Inflammatory macrophage treated with lipopolysaccharide for 4 hours (primary cell): ENCODE measurements around the gene STARD3NL.
"Not testable (repeated sequence)": the region's sequence is repeated elsewhere in the genome, so short reads cannot be mapped to it uniquely, and the experiment has no call there.

Experiments
- DNase-seq: peaks from one replicate; pipeline ENCODE4 v3.0.0-alpha.2; 2020

The STARD3NL gene, protein sequence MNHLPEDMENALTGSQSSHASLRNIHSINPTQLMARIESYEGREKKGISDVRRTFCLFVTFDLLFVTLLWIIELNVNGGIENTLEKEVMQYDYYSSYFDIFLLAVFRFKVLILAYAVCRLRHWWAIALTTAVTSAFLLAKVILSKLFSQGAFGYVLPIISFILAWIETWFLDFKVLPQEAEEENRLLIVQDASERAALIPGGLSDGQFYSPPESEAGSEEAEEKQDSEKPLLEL

DNA sequence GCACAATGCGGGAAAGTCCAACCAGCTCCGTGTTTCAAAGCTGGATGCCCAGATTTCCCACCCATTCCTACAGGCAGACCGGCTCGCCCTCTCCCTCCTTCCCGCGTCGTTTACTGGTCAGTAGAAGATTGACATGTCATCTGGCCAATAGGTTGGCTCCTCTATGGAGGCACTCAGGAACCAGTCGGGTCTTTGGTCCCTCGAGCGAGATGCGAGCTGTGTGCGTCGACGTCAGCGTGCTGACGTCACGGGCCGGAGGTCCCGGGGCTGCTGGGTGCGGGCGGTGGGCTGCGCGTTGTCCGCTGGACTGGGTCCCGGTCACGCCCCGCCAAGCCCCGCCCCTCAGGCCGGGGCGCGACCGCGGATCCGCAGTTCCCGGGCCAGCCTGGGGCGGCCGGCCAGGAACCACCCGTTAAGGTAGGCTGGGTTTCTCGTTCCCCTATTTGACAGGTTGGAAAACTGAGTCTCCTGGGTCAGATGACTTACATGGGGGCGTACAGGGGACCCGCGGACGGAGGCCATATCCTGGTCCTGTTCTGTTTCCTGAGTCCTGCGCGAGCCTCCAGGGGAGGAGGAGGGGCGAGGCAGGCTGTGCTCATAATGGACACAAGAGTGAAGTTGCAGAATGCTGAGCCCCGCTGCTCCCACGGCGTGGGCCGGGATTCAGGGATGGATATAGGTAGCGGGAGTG, at the start of gene STARD3NL:
Gene STARD3NL, plus strand, starts transcription at position 242 of the 691 bp plus-strand sequence. CDS start 29,260 bp downstream, outside the sequence.
- peak; percentile 100 for DNase-seq

- no peak for DNase-seq
These were observed 48.9 kb upstream of the STARD3NL start for GRCh38 chr7:38129162-38129561.

GRCh38 chr7:38129579-38129978, 48.5 kb upstream of the STARD3NL start:
- no peak for DNase-seq

GRCh38 chr7:38138171-38138570, 39.9 kb upstream of the STARD3NL start:
- DNase-seq, result no peak

- no peak for DNase-seq
These were observed 36.9 kb upstream of the STARD3NL start for GRCh38 chr7:38141187-38141586.

GRCh38 chr7:38142736-38143135, 35.3 kb upstream of the STARD3NL start:
- DNase-seq, result no peak

DNA sequence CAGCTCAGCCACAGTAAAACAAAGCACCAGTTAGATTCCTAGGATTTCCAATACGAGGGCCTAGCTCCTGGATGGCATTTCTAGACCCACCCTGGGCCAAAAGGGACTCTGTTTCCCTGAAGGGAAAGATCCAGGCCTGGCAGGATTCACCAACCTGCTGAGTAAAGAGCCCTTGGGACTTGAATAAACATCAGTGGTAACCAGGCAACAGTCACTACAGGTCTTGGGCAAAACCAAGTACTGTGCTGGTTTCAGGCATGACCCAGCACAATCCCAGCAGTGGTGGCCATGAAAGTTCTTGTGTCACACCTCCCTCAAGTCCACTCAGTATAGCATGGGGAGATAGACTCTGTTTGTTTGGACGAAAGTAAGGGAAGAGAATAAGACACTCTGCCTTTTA, 31.0 kb upstream of the STARD3NL start:
- DNase-seq, result no peak

- DNase-seq, result no peak
These were observed 26.5 kb upstream of the STARD3NL start for GRCh38 chr7:38151556-38151955.

GRCh38 chr7:38153515-38153914, 24.5 kb upstream of the STARD3NL start:
- DNase-seq, result no peak

- peak; percentile 19 for DNase-seq
These were observed 23.8 kb upstream of the STARD3NL start for GRCh38 chr7:38154278-38154677.

- DNase-seq, result no peak
These were observed 18.0 kb upstream of the STARD3NL start for GRCh38 chr7:38160003-38160571.

DNA sequence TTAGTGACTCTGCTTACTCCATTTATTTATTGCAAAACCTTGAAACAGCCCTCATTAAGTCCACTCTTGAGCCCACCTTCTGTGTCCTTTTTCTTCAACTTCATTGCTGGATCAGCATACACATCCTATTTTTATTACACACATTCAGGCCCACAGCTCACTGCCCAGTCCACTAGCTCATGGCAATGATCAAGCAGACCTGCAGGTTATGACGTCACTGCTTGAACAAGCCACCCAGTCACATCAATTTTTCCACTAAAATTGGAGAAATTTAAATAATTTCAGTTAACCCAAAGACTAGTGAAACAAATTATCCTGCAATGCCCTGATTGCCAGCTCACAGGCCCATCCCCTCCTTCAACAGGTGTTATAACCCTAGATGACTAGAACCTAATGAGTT, 16.0 kb upstream of the STARD3NL start:
- no peak for DNase-seq

DNA sequence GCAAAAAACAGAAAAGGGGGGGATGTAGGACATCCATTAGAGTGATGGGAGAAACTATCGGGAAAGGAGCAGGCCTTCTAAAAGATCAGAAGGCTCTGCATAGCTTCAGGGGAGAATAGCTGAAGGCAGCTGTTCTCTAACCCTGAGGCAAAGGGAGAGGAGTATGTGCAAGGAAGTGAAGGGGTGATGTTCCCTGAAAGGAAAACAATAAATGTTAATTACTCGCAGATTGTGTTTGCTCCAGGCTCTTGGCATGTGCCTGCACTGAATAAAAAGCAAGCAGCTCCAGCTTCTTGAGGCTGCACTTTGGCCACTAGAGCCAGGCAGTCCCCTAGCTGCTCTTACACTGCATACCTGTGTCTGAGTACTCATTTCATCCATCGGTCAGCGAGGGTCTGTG, 14.4 kb upstream of the STARD3NL start:
- DNase-seq, result no peak

GRCh38 chr7:38168890-38169570, 9.0 kb upstream of the STARD3NL start:
- DNase-seq, result peak; percentile 20

GRCh38 chr7:38169847-38170246, 8.2 kb upstream of the STARD3NL start:
- DNase-seq, result peak; percentile 86

- peak; percentile 80 for DNase-seq
These were observed 6.2 kb upstream of the STARD3NL start for GRCh38 chr7:38171623-38172391.

GRCh38 chr7:38175547-38175946, 2.5 kb upstream of the STARD3NL start:
- not testable (repeated sequence) for DNase-seq

DNA sequence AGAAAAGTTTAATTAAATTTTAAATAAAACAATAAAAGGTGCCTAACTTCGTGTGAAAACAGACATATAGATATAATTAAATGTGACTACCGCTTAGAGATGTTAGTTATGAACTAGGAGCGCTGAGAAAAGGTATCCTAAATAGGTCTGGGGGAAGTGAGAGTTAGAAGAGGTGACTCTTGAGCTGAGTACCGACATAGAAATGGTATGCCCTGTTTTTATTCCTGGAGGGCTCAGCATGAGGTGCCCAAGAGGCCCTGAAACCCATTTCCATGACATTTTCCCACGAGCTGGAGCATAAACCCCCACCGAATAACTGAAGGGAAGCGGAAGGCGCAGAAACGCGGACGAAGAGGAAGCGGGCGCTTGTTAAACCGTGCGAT, 433 bp upstream of the STARD3NL start:
- DNase-seq, result no peak

GRCh38 chr7:38178695-38179344, 775 bp downstream of the STARD3NL start:
- peak; percentile 51 for DNase-seq

DNA sequence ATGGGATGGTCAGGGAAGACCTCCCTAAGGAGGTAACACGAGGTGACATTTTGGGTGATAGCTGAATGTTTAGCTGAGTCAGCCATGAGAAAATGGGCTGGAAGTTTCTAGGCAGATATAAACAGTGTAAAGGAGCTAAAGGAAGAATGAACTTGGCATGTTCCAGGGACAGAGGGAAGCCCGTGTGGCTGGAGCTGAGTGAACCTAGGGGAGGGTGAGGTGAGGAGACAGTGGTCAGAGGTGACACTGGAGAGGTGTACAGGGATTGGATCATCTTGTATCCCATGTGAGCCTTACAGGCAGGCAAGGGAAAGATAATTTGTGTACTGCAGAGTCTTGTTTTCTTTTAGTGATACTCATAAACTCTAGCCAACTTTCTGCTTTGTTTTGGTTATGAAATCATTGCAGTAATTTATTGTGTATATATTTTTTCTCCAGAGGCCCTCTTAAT, 1.8 kb downstream of the STARD3NL start:
- DNase-seq, result no peak

DNA sequence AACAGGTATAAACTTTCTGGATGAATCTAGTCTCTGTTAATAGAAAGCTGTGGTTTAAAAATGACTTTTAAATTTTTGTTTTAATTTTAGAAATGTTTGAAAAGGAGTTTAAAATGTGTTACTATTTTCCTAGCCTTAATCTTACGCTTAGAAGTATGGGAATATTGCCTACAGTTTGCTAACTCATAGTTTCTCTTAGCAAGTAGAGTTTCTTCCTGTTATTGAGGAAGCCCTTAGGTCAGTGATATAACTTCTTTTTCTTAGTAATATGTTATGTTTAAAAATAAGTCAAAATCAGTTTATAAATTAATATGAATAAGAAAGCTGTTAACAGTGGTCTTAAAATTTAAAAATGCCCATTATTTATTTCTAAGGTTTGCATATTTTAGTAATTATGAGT, 3.1 kb downstream of the STARD3NL start:
- peak; percentile 36 for DNase-seq

DNA sequence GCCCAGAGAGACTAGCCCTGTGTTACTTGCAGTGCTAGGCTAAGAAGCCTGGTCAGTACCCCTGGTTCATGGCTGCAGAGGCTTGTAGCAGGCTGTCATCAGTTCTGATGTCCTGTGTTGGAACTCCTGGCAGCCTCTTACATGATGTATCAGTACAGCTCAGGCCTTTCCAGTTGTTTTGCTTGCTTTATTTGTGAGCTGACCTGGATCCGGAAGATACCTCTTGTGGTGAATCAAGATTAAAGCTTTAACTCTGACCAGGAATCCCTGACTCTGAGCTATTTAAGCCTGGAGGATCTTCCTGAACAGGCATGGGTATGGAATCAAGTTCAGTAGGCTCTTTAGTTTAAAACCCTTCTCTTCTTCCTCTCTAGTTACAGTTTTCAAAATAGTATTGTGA, 4.4 kb downstream of the STARD3NL start:
- no peak for DNase-seq
